Neural crest cell (in vitro differentiated cells): ENCODE results near the gene WNT3A. TPM values are rescaled to one million over a fixed set of nuclear protein-coding genes. Genes with fewer than 3 reads are reported as not detected.
"Not testable (repeated sequence)": the region's sequence is repeated elsewhere in the genome, so short reads cannot be mapped to it uniquely, and the experiment has no call there.

Experiments used
- DNase-seq: peaks from one replicate; pipeline ENCODE4 v3.0.0; 2021; ENCODE audit warnings: low read depth, mixed read lengths, low spot score
- H3K27ac Mint-ChIP-seq: one replicate; pipeline ENCODE4 v1.8.0; 2021; ENCODE audit warnings: mild to moderate bottlenecking, mixed read lengths; ENCODE audit not compliant: unreplicated experiment
- H3K27me3 Mint-ChIP-seq: 2 replicates; pipeline ENCODE4 v1.8.0; 2021; ENCODE audit warnings: low read depth, mild to moderate bottlenecking, mixed read lengths
- H3K36me3 Mint-ChIP-seq: 2 replicates; pipeline ENCODE4 v1.8.0; 2021; ENCODE audit warnings: low read depth, mild to moderate bottlenecking, mixed read lengths
- H3K4me1 Mint-ChIP-seq: 2 replicates; pipeline ENCODE4 v1.8.0; 2021; ENCODE audit warnings: mixed read lengths
- H3K4me3 Mint-ChIP-seq: one replicate; pipeline ENCODE4 v1.8.0; 2021; ENCODE audit warnings: mild to moderate bottlenecking, mixed read lengths
- H3K9me3 Mint-ChIP-seq: 2 replicates; pipeline ENCODE4 v1.8.0; 2021; ENCODE audit warnings: mixed read lengths
- long read RNA-seq: library from polyadenylated mRNA; unstranded; transcript quantifications from one replicate; pipeline ENCODE4 v2.0.0, GENCODE V29; 2020
- total RNA-seq: library from RNA; stranded (reverse); gene quantifications from 2 replicates; pipeline ENCODE4 v1.2.1, GENCODE V29; 2021
- TF ChIP-seq, protein P1 (sequence below): fragments of 200-600 bp; sonication (generic); conservative IDR thresholded peaks from 2 replicates; pipeline ENCODE4 v1.5.0; 2021; ENCODE audit warnings: antibody characterized with exemption, mild to moderate bottlenecking

WNT3A gene, protein sequence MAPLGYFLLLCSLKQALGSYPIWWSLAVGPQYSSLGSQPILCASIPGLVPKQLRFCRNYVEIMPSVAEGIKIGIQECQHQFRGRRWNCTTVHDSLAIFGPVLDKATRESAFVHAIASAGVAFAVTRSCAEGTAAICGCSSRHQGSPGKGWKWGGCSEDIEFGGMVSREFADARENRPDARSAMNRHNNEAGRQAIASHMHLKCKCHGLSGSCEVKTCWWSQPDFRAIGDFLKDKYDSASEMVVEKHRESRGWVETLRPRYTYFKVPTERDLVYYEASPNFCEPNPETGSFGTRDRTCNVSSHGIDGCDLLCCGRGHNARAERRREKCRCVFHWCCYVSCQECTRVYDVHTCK
- not detected in 2 replicates for total RNA-seq
- long read RNA-seq = 0 reads

DNA sequence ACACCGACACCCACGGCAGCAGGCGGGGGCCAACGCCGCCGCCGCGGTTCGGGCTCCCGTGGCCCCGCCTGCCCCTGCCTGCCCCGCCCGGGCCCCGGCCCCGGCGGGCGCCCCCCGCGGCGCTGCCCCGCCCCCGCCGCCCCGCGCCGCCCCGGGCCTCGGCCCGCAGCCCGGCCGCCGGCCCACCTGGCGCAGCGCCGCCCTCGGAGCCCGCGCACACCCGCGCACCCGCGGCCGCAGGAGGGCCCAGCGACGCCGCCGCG is at the start of gene WNT3A:
Gene WNT3A, plus strand, starts transcription at position 213 of the 263 bp plus-strand sequence. CDS start 131 bp downstream, outside the sequence.
- no peak for DNase-seq
- Mint-ChIP-seq H3K9me3 (no peaks in the 10 kb centered on the region), H3K4me1 (peaks cover 4% of the 10 kb centered on the region), H3K27me3 (peaks cover 92% of the 10 kb centered on the region), H3K36me3 (no peaks in the 10 kb centered on the region), H3K4me3 (no peak within 1 kb of the TSS), H3K27ac (no peak within 1 kb of the TSS)
- TF ChIP-seq, protein P1, sequence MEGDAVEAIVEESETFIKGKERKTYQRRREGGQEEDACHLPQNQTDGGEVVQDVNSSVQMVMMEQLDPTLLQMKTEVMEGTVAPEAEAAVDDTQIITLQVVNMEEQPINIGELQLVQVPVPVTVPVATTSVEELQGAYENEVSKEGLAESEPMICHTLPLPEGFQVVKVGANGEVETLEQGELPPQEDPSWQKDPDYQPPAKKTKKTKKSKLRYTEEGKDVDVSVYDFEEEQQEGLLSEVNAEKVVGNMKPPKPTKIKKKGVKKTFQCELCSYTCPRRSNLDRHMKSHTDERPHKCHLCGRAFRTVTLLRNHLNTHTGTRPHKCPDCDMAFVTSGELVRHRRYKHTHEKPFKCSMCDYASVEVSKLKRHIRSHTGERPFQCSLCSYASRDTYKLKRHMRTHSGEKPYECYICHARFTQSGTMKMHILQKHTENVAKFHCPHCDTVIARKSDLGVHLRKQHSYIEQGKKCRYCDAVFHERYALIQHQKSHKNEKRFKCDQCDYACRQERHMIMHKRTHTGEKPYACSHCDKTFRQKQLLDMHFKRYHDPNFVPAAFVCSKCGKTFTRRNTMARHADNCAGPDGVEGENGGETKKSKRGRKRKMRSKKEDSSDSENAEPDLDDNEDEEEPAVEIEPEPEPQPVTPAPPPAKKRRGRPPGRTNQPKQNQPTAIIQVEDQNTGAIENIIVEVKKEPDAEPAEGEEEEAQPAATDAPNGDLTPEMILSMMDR = no peak

DNA sequence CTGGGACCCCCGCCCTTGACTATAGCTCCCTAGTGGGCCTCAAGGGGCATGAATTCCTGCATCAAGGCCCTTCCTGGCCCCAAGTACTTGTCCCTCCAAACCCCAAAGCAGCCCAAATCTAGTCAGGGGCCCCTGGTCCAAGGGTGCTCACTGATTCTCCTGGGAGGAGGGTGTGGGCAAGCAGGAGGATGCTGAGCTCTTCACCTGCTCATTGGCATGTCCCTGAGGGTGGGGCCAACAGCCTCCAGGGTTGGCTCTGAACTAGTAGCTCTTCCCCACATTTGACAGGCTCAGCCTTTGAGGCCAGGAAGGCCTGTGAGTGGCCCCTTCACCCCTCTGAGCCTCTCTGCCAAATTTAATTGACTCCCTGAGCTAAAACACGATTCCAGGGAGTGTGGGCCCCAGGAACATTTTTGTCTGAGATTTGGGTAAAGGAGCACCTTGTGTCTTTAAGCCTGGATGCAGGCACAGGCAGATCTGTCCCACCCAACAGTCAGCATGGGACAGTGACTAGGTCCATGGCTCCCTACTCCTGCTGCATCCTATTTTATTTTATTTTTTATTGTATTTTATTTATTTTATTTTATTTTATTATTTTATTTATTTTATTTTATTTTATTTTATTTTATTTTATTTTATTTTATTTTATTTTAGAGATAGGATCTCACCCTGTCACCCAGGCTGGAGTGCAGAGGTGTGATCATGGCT is 48.0 kb upstream of the WNT3A start:
- DNase-seq = no peak
- H3K27ac Mint-ChIP-seq = no peak overlapping the region
- peaks cover 2% of the 10 kb centered on the region for H3K9me3 Mint-ChIP-seq
- no peak overlapping the region for H3K4me3 Mint-ChIP-seq
- peaks cover 48% of the 10 kb centered on the region for H3K27me3 Mint-ChIP-seq
- TF ChIP-seq, protein P1 = no peak
- no peaks in the 10 kb centered on the region for H3K4me1 Mint-ChIP-seq
- no peaks in the 10 kb centered on the region for H3K36me3 Mint-ChIP-seq

DNA sequence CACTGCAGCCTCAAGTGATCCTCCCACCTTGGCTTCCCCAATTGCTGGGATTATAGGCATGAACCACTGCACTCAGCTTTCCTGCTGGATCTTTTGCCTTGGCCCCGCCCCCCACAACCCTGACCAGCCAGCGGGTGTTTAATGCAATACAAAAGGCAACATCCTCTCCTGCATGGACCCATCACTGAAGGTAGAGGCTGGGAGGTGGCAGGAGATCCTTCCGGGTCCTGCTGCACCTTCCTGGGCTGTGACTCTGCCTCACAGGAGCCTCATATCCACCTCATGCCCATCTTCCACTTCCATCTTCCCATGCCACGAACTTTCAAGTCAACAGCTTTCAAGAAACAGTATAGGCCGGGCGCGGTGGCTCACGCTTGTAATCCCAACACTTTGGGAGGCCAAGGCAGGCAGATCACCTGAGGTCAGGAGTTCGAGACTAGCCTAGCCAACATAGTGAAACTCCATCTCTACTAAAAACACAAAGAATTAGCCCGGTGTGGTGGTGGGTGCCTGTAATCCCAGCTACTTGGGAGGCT is 47.4 kb upstream of the WNT3A start:
- TF ChIP-seq, protein P1 = no peak
- H3K27me3 Mint-ChIP-seq = peaks cover 50% of the 10 kb centered on the region
- no peak for DNase-seq
- H3K4me1 Mint-ChIP-seq = no peaks in the 10 kb centered on the region
- H3K4me3 Mint-ChIP-seq = no peak overlapping the region
- no peak overlapping the region for H3K27ac Mint-ChIP-seq
- no peaks in the 10 kb centered on the region for H3K36me3 Mint-ChIP-seq
- peaks cover 2% of the 10 kb centered on the region for H3K9me3 Mint-ChIP-seq

DNA sequence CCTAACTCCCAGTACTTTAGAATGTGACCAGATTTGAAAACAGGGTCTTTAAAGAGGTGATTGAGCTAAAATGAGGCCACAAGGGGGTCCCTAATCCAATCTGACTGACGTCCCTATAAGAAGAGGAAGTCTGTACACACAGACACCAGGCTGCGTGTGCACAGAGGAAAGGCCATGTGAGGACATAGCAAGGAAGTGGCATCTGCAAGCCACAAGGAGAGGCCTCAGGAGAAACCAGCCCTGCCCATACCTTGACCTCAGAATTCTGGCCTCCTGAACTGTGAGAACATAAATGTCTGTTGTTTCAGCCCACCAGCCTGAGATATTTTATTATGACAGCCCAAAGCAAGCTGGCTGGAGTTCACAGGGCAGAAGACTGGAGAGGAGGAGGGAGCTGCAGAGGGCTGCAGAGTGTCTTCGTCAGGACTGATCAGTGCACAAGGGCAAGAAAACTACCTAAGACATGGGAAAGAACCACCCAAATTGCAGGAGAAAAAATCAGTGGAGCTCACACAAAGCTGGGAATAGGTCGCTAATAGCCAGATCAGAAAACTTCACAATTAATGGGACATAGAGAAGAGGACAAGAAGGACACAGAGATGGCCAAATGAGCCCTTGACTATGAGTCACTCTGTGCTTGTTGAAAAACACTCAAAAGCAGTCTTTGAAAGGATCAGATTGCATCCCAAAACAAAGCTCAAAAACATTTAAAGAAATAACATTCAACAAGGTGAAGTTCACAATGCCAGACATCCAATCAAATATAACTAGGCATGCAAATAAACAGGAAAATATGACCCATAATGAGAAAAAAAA is 44.9 kb upstream of the WNT3A start:
- Mint-ChIP-seq H3K4me1 (no peaks in the 10 kb centered on the region), H3K27ac (no peak overlapping the region), H3K9me3 (no peaks in the 10 kb centered on the region), H3K36me3 (no peaks in the 10 kb centered on the region), H3K27me3 (peaks cover 32% of the 10 kb centered on the region), H3K4me3 (no peak overlapping the region)
- DNase-seq = no peak
- TF ChIP-seq, protein P1 = no peak

DNA sequence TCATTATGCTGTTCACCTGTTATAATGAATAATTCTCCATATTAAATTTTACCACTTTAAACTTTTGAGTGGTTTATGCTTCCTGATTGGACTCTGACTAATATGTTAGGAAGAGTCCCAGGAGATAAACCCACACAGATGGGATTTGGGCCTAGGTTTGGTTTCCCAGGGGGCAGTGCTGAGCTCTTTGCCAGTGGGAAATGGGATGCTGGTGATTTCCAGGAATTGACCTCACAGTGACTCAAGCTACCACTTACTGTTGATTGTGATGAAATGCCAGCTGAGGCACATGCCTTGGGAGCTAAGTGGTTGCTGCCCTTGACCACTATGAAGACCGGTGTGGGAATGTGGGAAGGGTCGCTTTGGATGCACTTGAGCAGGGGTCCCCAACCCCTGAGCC is 40.1 kb upstream of the WNT3A start:
- H3K4me1 Mint-ChIP-seq, H3K4me3 Mint-ChIP-seq: not testable (repeated sequence)

DNA sequence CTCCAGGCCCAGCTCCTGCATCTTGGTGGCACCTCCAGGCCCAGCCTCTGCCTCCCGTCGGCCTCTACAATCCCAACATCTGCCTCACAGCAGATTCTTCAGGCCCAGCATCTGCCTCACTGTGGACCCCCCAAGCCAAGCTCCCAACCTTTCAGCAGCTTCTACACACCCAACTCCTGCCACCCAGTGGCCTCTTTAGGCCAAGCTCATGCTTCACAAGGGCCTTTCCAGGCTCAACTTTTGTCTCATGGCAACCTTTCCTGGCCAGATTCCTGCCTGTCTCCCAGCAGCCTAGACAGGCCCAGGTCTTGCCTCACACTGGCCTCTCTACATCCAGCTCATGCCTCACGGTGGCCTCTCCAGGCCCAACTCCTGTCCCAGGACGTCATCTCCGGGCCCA is 39.0 kb upstream of the WNT3A start:
- not testable (repeated sequence) for H3K4me3 Mint-ChIP-seq, DNase-seq

More for the DNA sequence above, 40.1 kb upstream of the WNT3A start:
- not testable (repeated sequence) for H3K9me3 Mint-ChIP-seq, H3K27ac Mint-ChIP-seq, DNase-seq, H3K36me3 Mint-ChIP-seq
- H3K27me3 Mint-ChIP-seq = peaks cover 16% of the 10 kb centered on the region

DNA sequence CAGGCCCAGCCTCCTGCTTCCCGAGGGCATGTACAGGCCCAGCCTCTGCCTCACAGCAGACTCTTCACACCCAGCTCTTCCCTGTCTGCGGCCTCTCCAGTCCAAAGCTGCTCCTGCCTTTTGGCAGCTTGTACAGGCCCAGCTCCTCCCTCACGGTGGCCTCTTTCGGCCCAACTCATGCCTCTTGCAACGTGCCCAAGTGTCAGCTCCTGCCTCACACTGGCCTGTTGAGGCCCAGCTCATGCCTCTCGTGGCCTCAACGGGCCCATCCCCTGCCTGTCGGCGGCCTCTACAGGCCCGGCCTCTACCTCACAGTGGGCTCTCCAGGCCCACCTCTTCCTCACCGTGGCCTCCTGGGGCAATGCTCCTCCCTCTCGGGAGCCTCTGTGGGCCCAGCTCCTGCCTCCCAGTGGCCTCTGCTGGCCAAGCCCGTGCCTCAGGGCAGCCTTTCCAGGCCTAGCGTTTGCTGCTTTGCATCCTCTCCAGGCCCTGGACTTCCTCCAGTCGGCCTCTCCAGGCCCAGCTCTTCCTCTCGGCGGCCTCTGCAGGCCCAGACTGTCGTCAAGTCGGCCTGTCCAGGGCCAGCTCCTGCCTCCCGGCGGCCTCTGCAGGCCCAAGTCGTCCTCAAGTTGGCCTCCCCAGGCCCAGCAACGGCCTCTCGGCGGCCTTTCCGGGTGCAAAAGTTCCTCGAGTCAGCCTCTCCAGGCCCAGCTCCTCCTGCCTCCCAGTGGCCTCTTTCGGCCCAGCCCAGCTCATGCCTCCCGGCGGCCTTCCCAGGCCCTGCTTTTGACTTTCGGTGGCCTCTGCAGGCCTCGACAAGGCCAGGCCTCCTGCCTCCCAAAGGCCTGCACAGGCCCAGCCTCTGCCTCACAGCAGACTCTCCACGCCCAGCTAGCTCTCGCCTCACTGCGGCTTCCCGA is 36.5 kb upstream of the WNT3A start:
- H3K4me3 Mint-ChIP-seq, H3K4me1 Mint-ChIP-seq, H3K36me3 Mint-ChIP-seq, H3K9me3 Mint-ChIP-seq, H3K27me3 Mint-ChIP-seq, DNase-seq, H3K27ac Mint-ChIP-seq: not testable (repeated sequence)

More for the DNA sequence above, 39.0 kb upstream of the WNT3A start:
- not testable (repeated sequence) for H3K36me3 Mint-ChIP-seq, H3K27ac Mint-ChIP-seq, H3K27me3 Mint-ChIP-seq, H3K9me3 Mint-ChIP-seq, H3K4me1 Mint-ChIP-seq

DNA sequence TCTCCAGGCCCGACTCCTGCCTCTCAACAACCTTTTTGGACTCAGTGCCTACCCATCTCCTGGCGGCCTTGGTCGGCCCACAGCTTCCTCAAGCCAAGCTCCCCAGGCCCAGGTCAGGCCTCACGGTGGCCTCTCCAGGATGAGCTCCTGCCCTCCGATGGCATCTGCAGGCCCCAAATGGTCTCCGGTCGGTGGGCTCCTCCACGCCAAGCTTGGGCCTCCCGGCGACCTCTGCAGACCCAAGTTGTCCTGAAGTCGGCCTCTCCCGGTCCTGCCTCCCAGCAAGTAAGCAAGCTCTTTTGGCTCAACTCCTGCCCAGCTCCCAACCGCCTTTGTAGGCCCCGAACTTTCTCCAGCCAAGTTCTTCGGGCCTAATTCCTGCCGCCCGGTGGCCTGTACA is 35.6 kb upstream of the WNT3A start:
- not testable (repeated sequence) for H3K36me3 Mint-ChIP-seq, H3K27me3 Mint-ChIP-seq, H3K4me1 Mint-ChIP-seq

More for the DNA sequence above, 35.6 kb upstream of the WNT3A start:
- not testable (repeated sequence) for H3K4me3 Mint-ChIP-seq, H3K9me3 Mint-ChIP-seq, DNase-seq, H3K27ac Mint-ChIP-seq
